ENCODE results near the gene TSPAN15. TPM values are rescaled to one million over a fixed set of nuclear protein-coding genes. Genes with fewer than 3 reads are reported as not detected.

The TSPAN15 gene
- total RNA-seq, 1 donor from 2014 or later = 21.0 TPM

GRCh38 chr10:69538461-69538860 lies 87.2 kb downstream of the TSPAN15 start:
- no peak for DNase-seq (ENCODE audit: low read depth, low spot score)

- DNase-seq (ENCODE audit: low read depth, low spot score) = no peak
These were observed 90.2 kb downstream of the TSPAN15 start for GRCh38 chr10:69541463-69541862.

GRCh38 chr10:69549959-69550358 lies 98.7 kb downstream of the TSPAN15 start:
- no peak for DNase-seq (ENCODE audit: low read depth, low spot score)

GRCh38 chr10:69552268-69552667 lies 101.0 kb downstream of the TSPAN15 start:
- DNase-seq (ENCODE audit: low read depth, low spot score) = no peak

- no peak for DNase-seq (ENCODE audit: low read depth, low spot score)
These were observed 102.1 kb downstream of the TSPAN15 start for GRCh38 chr10:69553328-69553727.

- DNase-seq (ENCODE audit: low read depth, low spot score) = no peak
These were observed 103.3 kb downstream of the TSPAN15 start for GRCh38 chr10:69554611-69555010.

Other genes with a start within 250 kb of the TSPAN15 start
- 0.07 TPM in 1 of 2 replicates, not detected in the other for gene HKDC1, start 231.1 kb upstream of the TSPAN15 start, total RNA-seq
- 157 and 201 TPM in 2 replicates for gene HK1, start 173.0 kb upstream of the TSPAN15 start, total RNA-seq
- gene TACR2, start 34.5 kb upstream of the TSPAN15 start, total RNA-seq = 0.07 TPM in 2 replicates
- gene NEUROG3, start 122.0 kb downstream of the TSPAN15 start, total RNA-seq = not detected in 2 replicates
- gene FAM241B, start 178.8 kb downstream of the TSPAN15 start, total RNA-seq = 0.20 TPM in 1 of 2 replicates, not detected in the other